Measurements from ENCODE around the gene STX18.

Gene STX18

GRCh38 chr4:4480205-4480604, 61.6 kb downstream of the STX18 start:
- intact Hi-C loops (cut with DNase I; ENCODE audit: low total_unique reads), result no loop called here
- TF ChIP-seq, protein P1, sequence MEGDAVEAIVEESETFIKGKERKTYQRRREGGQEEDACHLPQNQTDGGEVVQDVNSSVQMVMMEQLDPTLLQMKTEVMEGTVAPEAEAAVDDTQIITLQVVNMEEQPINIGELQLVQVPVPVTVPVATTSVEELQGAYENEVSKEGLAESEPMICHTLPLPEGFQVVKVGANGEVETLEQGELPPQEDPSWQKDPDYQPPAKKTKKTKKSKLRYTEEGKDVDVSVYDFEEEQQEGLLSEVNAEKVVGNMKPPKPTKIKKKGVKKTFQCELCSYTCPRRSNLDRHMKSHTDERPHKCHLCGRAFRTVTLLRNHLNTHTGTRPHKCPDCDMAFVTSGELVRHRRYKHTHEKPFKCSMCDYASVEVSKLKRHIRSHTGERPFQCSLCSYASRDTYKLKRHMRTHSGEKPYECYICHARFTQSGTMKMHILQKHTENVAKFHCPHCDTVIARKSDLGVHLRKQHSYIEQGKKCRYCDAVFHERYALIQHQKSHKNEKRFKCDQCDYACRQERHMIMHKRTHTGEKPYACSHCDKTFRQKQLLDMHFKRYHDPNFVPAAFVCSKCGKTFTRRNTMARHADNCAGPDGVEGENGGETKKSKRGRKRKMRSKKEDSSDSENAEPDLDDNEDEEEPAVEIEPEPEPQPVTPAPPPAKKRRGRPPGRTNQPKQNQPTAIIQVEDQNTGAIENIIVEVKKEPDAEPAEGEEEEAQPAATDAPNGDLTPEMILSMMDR (IDR thresholded peaks at IDR 0.05), result no peak
- DNase-seq, result no peak
- Histone ChIP-seq H3K27ac (no peak overlapping the region), H3K36me3 (no peaks in the 10 kb centered on the region), H3K4me3 (no peak overlapping the region), H3K4me1 (peaks cover 0 to 14% (median 0%) of the 10 kb centered on the region in 4 donors), H3K9me3 (no peaks in the 10 kb centered on the region), H3K27me3 (no peaks in the 10 kb centered on the region)

DNA sequence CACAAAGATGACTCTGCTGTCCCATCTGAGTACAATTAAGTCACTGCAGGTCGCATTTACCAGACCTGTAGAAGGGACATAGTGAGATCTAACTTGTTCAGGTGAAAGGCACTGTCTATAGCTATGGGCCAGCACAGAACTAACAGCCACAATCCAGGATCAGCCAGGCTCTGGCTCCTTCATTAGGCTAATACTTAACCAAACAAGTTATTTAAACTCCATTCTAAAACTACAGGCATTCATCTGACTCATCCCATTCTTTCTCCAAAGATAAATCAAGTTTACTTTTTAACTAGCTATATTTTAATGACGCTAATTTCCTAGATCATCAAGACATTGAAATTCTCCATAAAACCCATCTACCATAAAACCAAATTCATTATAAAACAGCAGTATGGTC, 62.5 kb downstream of the STX18 start:
- H3K4me3 ChIP-seq, result no peak overlapping the region
- no peak for DNase-seq
- H3K36me3 ChIP-seq, result no peaks in the 10 kb centered on the region
- peaks cover 0 to 14% (median 2%) of the 10 kb centered on the region in 4 donors for H3K4me1 ChIP-seq
- H3K9me3 ChIP-seq, result no peaks in the 10 kb centered on the region
- no peak overlapping the region for H3K27ac ChIP-seq
- no peaks in the 10 kb centered on the region for H3K27me3 ChIP-seq
- TF ChIP-seq, protein P1 (IDR thresholded peaks at IDR 0.05), result no peak
- intact Hi-C loops (cut with DNase I; ENCODE audit: low total_unique reads), result no loop called here

DNA sequence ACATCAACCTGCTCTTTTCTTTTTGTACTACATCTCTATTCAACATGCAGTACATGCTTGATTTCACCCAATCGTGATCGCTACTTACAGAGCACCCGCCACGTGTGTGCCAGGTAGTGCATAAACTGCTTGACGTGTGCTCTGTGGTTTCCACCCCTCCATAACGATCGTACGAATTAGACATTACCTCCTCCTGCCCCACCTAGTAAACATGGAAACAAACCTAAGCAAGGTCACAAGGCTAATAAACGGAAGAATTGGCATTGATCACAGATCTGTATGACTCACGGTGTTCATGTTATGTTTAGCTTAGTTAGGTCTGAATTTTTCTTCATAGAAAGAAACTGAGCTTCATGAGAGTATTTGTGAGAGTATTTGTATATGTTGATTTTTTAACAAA, 64.1 kb downstream of the STX18 start:
- DNase-seq, result no peak
- TF ChIP-seq, protein P1 (IDR thresholded peaks at IDR 0.05), result no peak
- Histone ChIP-seq H3K36me3 (no peaks in the 10 kb centered on the region), H3K27ac (no peak overlapping the region), H3K4me1 (peaks cover 0 to 14% (median 2%) of the 10 kb centered on the region in 4 donors), H3K27me3 (no peaks in the 10 kb centered on the region), H3K9me3 (no peaks in the 10 kb centered on the region), H3K4me3 (no peak overlapping the region)
- intact Hi-C loops (cut with DNase I; ENCODE audit: low total_unique reads), result no loop called here

DNA sequence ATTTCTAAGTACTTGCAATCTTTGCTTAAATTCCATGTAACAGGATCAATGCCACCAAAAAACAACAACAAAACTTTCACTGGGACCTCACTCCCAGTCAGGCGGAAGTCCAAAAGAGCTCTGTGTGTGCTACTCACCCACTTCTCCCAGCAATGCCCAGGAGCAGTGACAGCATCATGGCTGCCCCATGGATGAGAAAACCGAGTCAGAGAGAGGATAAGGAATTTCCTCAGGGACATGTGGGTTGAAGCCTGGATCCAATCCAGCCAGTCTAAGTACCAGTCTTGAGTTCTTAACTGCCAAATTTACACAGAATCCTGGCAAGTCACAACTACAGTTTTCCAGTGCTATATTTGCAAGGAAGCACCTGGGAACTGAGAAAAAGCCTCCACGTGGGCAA, 64.5 kb downstream of the STX18 start:
- no peaks in the 10 kb centered on the region for H3K36me3 ChIP-seq
- peaks cover 0 to 14% (median 2%) of the 10 kb centered on the region in 4 donors for H3K4me1 ChIP-seq
- H3K9me3 ChIP-seq, result no peaks in the 10 kb centered on the region
- no peak for DNase-seq
- H3K27ac ChIP-seq, result no peak overlapping the region
- intact Hi-C loops (cut with DNase I; ENCODE audit: low total_unique reads), result no loop called here
- no peak overlapping the region for H3K4me3 ChIP-seq
- H3K27me3 ChIP-seq, result no peaks in the 10 kb centered on the region
- TF ChIP-seq, protein P1 (IDR thresholded peaks at IDR 0.05), result no peak

DNA sequence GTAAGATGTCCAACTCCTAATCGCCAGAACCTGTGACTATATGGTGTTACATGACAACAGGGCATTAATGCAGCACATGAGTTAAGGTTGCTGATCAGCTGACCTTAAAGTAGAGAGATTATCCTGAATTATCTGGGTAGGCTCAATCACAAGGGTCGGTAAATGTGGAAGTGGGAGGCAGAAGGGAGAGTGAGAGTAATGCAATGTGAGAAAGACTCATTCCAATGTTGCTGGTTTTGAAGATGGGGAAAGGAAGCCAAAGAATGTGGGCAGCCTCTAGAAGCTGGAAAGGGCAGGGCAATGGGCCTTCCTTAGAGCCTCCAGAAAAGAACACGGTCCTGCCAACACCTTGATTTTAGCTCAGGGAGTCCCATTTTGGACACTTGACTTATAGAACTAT, 67.4 kb downstream of the STX18 start:
- no peak overlapping the region for H3K27ac ChIP-seq
- H3K4me3 ChIP-seq, result no peak overlapping the region
- TF ChIP-seq, protein P1 (IDR thresholded peaks at IDR 0.05), result no peak
- DNase-seq, result no peak
- no peaks in the 10 kb centered on the region for H3K9me3 ChIP-seq
- peaks cover 0 to 5% (median 2%) of the 10 kb centered on the region in 4 donors for H3K4me1 ChIP-seq
- H3K27me3 ChIP-seq, result no peaks in the 10 kb centered on the region
- intact Hi-C loops (cut with DNase I; ENCODE audit: low total_unique reads), result no loop called here
- peaks cover 17 to 19% (median 19%) of the 10 kb centered on the region in 3 donors for H3K36me3 ChIP-seq
